H1 (cell line): ENCODE measurements around the gene TBC1D3B. TPM values are rescaled to one million over a fixed set of nuclear protein-coding genes. Genes with fewer than 3 reads are reported as not detected.
"Not testable (repeated sequence)": the region's sequence is repeated elsewhere in the genome, so short reads cannot be mapped to it uniquely, and the experiment has no call there.

ENCODE experiments used
- CTCF ChIA-PET: fragments of 300-600 bp; sonication (Branson Sonifier 250); formaldehyde crosslinking; loops from one replicate; lab custom pipeline; 2021; ENCODE audit not compliant: partially characterized antibody; lab: Charles Lee
- POLR2A ChIA-PET: fragments of 300-600 bp; sonication (Branson Sonifier 250); formaldehyde crosslinking; loops from one replicate; lab custom pipeline; 2021; ENCODE audit warnings: inconsistent platforms; ENCODE audit not compliant: partially characterized antibody; lab: Charles Lee
- DNase-seq, 2 experiments: peaks; one replicate each; pipeline versions ENCODE4 v3.0.0 to v3.0.0-alpha.2; 2010 to 2022; ENCODE audit warnings: low spot score in 2 of 2, low read depth in 1 of 2, mixed read lengths in 1 of 2
- FAIRE-seq: peaks from 2 replicates; lab custom pipeline; 2011; peaks lifted over from hg19 to GRCh38; lab: Jason Lieb, UNC
- H2AFZ ChIP-seq: 2 replicates; pipeline ENCODE4 v1.8.1; 2012; ENCODE audit warnings: low read length, inconsistent platforms
- H2AK5ac ChIP-seq: 2 replicates; pipeline ENCODE4 v1.6.1; 2013; ENCODE audit warnings: low read depth, low read length
- H2BK120ac ChIP-seq: replicated peaks from 2 replicates; pipeline ENCODE3; 2013; ENCODE audit warnings: low read depth, low read length, inconsistent platforms
- H2BK12ac ChIP-seq: 2 replicates; pipeline ENCODE4 v1.6.1; 2013; ENCODE audit warnings: low read depth, low read length
- H2BK15ac ChIP-seq: 2 replicates; pipeline ENCODE4 v1.6.1; 2013; ENCODE audit warnings: low read length
- H2BK20ac ChIP-seq: 2 replicates; pipeline ENCODE4 v1.6.1; 2013; ENCODE audit warnings: low read length
- H2BK5ac ChIP-seq: 2 replicates; pipeline ENCODE4 v1.6.1; 2013; ENCODE audit warnings: low read depth, low read length
- H3K14ac ChIP-seq: 2 replicates; pipeline ENCODE4 v1.6.1; 2013; ENCODE audit warnings: inconsistent platforms; ENCODE audit not compliant: insufficient read length
- H3K18ac ChIP-seq: 2 replicates; pipeline ENCODE4 v1.6.1; 2013; ENCODE audit warnings: low read length; ENCODE audit errors: extremely low read depth
- H3K23ac ChIP-seq: 2 replicates; pipeline ENCODE4 v1.6.1; 2013; ENCODE audit warnings: inconsistent platforms; ENCODE audit not compliant: insufficient read length
- H3K23me2 ChIP-seq: 2 replicates; pipeline ENCODE4 v1.6.1; 2013; ENCODE audit warnings: low read depth, low read length
- H3K27ac ChIP-seq: 2 replicates; pipeline ENCODE4 v1.6.1; 2011; ENCODE audit warnings: low read depth, low read length, inconsistent platforms
- H3K27me3 ChIP-seq, 4 experiments: replicated peaks in 1 of 4; 1 replicate in 1 of 4; 2 replicates in 3 of 4; pipeline versions ENCODE4 v1.6.1 to v1.8.1; 2011 to 2013; ENCODE audit warnings: low read length in 3 of 4, mild to moderate bottlenecking in 3 of 4, inconsistent platforms in 2 of 4, mixed read lengths in 2 of 4, moderate library complexity in 1 of 4; ENCODE audit not compliant: control insufficient read depth in 3 of 4, insufficient read depth in 3 of 4; ENCODE audit errors: extremely low read depth in 1 of 4
- H3K36me3 ChIP-seq, 4 experiments: 2 replicates each; pipeline versions ENCODE4 v1.6.1 to v1.8.1; 2011 to 2013; ENCODE audit warnings: mild to moderate bottlenecking in 4 of 4, low read length in 3 of 4, moderate library complexity in 2 of 4, control low read depth in 1 of 4, inconsistent platforms in 1 of 4; ENCODE audit not compliant: insufficient read depth in 4 of 4, control insufficient read depth in 2 of 4
- H3K4ac ChIP-seq: replicated peaks from 2 replicates; pipeline ENCODE3; 2013; ENCODE audit warnings: low read length, low read depth, mixed read lengths, inconsistent platforms; ENCODE audit not compliant: insufficient read length
- H3K4me1 ChIP-seq, 4 experiments: replicated peaks in 1 of 4; 1 replicate in 1 of 4; 2 replicates in 3 of 4; pipeline versions ENCODE4 v1.6.1 to v1.8.1; 2011 to 2013; ENCODE audit warnings: low read length in 3 of 4, inconsistent platforms in 2 of 4, mixed read lengths in 1 of 4; ENCODE audit not compliant: insufficient read depth in 4 of 4, control insufficient read depth in 3 of 4
- H3K4me2 ChIP-seq, 2 experiments: 2 replicates each; pipeline versions ENCODE4 v1.6.1 to v1.8.1; 2011 to 2013; ENCODE audit warnings: low read depth in 2 of 2, low read length in 2 of 2, control low read depth in 1 of 2, inconsistent platforms in 1 of 2, mild to moderate bottlenecking in 1 of 2; ENCODE audit not compliant: insufficient read depth in 1 of 2
- H3K4me3 ChIP-seq, 4 experiments: fragments of 200-600, 300-600 bp in 1 of 4; sonication (generic), shearing (Covaris generic), sonication (Bioruptor Twin) in 1 of 4; 2 replicates each; pipeline versions ENCODE4 v1.5.1 to v1.8.1; 2011 to 2016; ENCODE audit warnings: low read length in 4 of 4, low read depth in 3 of 4, control low read depth in 2 of 4, inconsistent platforms in 2 of 4, mild to moderate bottlenecking in 2 of 4, mixed read lengths in 1 of 4, moderate library complexity in 1 of 4; ENCODE audit not compliant: insufficient read depth in 2 of 4; ENCODE audit errors: extremely low read depth in 1 of 4
- H3K56ac ChIP-seq: replicated peaks from 2 replicates; pipeline ENCODE3; 2013; ENCODE audit warnings: low read depth, mild to moderate bottlenecking, mixed read lengths, low read length, inconsistent platforms; ENCODE audit not compliant: insufficient read length
- H3K79me1 ChIP-seq: 2 replicates; pipeline ENCODE4 v1.6.1; 2013; ENCODE audit warnings: low read depth, low read length, control low read depth
- H3K79me2 ChIP-seq, 2 experiments: 2 replicates each; pipeline versions ENCODE4 v1.6.1 to v1.8.1; 2012 to 2013; ENCODE audit warnings: low read length in 2 of 2, mild to moderate bottlenecking in 2 of 2, inconsistent platforms in 1 of 2; ENCODE audit not compliant: insufficient read depth in 2 of 2, control insufficient read depth in 1 of 2
- H3K9ac ChIP-seq, 4 experiments: replicated peaks in 1 of 4; 1 replicate in 1 of 4; 2 replicates in 3 of 4; pipeline versions ENCODE4 v1.6.1 to v1.8.1; 2011 to 2013; ENCODE audit warnings: low read depth in 3 of 4, low read length in 3 of 4, control low read depth in 2 of 4, mild to moderate bottlenecking in 2 of 4, moderate library complexity in 2 of 4, inconsistent platforms in 1 of 4; ENCODE audit errors: extremely low read depth in 1 of 4
- H3K9me3 ChIP-seq, 2 experiments: 2 replicates each; pipeline versions ENCODE4 v1.6.1 to v1.8.1; 2012 to 2013; ENCODE audit warnings: mild to moderate bottlenecking in 2 of 2, moderate library complexity in 2 of 2, control low read depth in 1 of 2, inconsistent platforms in 1 of 2, low read depth in 1 of 2, low read length in 1 of 2, mixed read lengths in 1 of 2; ENCODE audit not compliant: insufficient read depth in 2 of 2
- H4K20me1 ChIP-seq, 2 experiments: replicated peaks in 1 of 2; 2 replicates each; pipeline versions ENCODE3 to v1.8.1; 2011 to 2013; ENCODE audit warnings: inconsistent platforms in 2 of 2, low read length in 2 of 2, mild to moderate bottlenecking in 1 of 2; ENCODE audit not compliant: insufficient read depth in 2 of 2, control insufficient read depth in 1 of 2
- H4K5ac ChIP-seq: 2 replicates; pipeline ENCODE4 v1.6.1; 2013; ENCODE audit warnings: low read length, low read depth, mixed read lengths, inconsistent platforms; ENCODE audit not compliant: insufficient read length
- H4K8ac ChIP-seq: 2 replicates; pipeline ENCODE4 v1.8.0; 2013; ENCODE audit warnings: mild to moderate bottlenecking, moderate library complexity, low read length, inconsistent platforms; ENCODE audit not compliant: insufficient read depth; ENCODE audit errors: extremely low read depth
- H4K91ac ChIP-seq: replicated peaks from 2 replicates; pipeline ENCODE3; 2013; ENCODE audit warnings: low read length, mixed read lengths, inconsistent platforms; ENCODE audit not compliant: insufficient read length
- whole genome bisulfite sequencing, 2 experiments: shearing (Covaris generic) in 1 of 2; methylation state at CpG; one replicate each; pipeline versions ENCODE4 v1.1.6 to v1.1.7; 2013 to 2015; ENCODE audit warnings: low lambda C conversion rate in 2 of 2, mixed read lengths in 2 of 2, inconsistent platforms in 1 of 2, low coverage in 1 of 2, missing lambda C conversion rate in 1 of 2; ENCODE audit not compliant: insufficient replicate concordance in 2 of 2, insufficient coverage in 1 of 2, insufficient read length in 1 of 2; ENCODE audit errors: extremely low coverage in 1 of 2, missing lambda C conversion rate in 1 of 2; 5-methylcytosine and 5-hydroxymethylcytosine counted together
- polyA plus RNA-seq, 7 experiments: library from polyadenylated mRNA; depleted of rRNA in 3 of 7; stranded (reverse) in 5 of 7; unstranded in 2 of 7; fragments of >200 nt in 5 of 7; fragments of 200-250 nt in 2 of 7; gene quantifications; 1 replicate in 5 of 7; 2 replicates in 1 of 7; 4 replicates in 1 of 7; pipeline versions ENCODE4 v1.2.1 to v1.2.3, GENCODE V29; 2011 to 2013; ENCODE audit warnings: missing spikeins in 2 of 7, mixed read lengths in 2 of 7
- total RNA-seq: library from RNA; stranded (reverse); fragmentation: NEBNext Ultra II Directional; extraction: Animal tissue kit (Norgen Biotek cat#: 25700); gene quantifications from 2 replicates; pipeline ENCODE4 v1.2.1, GENCODE V29; 2021

The TBC1D3B gene
- total and polyA plus RNA-seq, 2 of the 8 experiments (the other 6 are each of a cell fraction or from before 2014, with no cell fraction given) = 0.54 to 6.2 TPM

GRCh38 chr17:36207383-36207782, 30.9 kb upstream of the TBC1D3B start:
- FAIRE-seq, H2BK5ac ChIP-seq, H3K4me2 ChIP-seq, CTCF ChIA-PET, H4K8ac ChIP-seq, H3K9ac ChIP-seq, H2AK5ac ChIP-seq, H2BK120ac ChIP-seq, H3K79me2 ChIP-seq, H3K14ac ChIP-seq, H3K56ac ChIP-seq, H3K4me3 ChIP-seq, H2AFZ ChIP-seq, H3K27me3 ChIP-seq, H4K20me1 ChIP-seq, H2BK12ac ChIP-seq, H3K9me3 ChIP-seq, H3K4ac ChIP-seq, H4K91ac ChIP-seq, H3K4me1 ChIP-seq, H3K23ac ChIP-seq, H4K5ac ChIP-seq, H3K18ac ChIP-seq, H3K79me1 ChIP-seq, H3K23me2 ChIP-seq, H3K36me3 ChIP-seq, H2BK15ac ChIP-seq, POLR2A ChIA-PET, DNase-seq, H2BK20ac ChIP-seq, H3K27ac ChIP-seq: not testable (repeated sequence)
- 62% methylated on average over 5 of the region's 6 CpGs; no CpG with 5 or more reads in 1 of the 2 experiments for WGBS, 2 experiments

DNA sequence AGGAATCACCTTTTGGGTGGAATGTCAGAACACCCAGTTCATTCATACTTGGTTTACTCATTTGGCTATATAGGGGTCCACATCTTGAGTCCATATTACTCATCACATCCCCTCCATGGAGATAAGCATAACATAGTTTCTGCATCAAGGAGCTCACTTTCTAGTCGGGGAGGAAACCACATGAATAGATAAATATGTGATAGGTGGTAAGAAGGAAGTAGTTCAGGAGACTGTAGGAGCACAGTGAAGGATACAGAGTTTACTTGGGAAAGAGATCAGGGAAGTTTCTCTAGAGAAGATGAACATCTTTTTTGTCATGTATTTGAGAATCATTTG, 30.0 kb upstream of the TBC1D3B start:
- H2BK120ac ChIP-seq, H3K36me3 ChIP-seq, H3K4me1 ChIP-seq, H3K79me2 ChIP-seq, FAIRE-seq, H3K27ac ChIP-seq, H2AK5ac ChIP-seq, H3K9me3 ChIP-seq, H3K4me3 ChIP-seq, H4K91ac ChIP-seq, H4K8ac ChIP-seq, H3K23ac ChIP-seq, H4K5ac ChIP-seq, H3K27me3 ChIP-seq, H4K20me1 ChIP-seq, H3K14ac ChIP-seq, H2BK15ac ChIP-seq, H3K9ac ChIP-seq, POLR2A ChIA-PET, H3K4me2 ChIP-seq, H3K79me1 ChIP-seq, H3K4ac ChIP-seq, H2BK5ac ChIP-seq, H2BK12ac ChIP-seq, H3K18ac ChIP-seq, CTCF ChIA-PET, H2BK20ac ChIP-seq, H2AFZ ChIP-seq, H3K23me2 ChIP-seq, H3K56ac ChIP-seq, DNase-seq: not testable (repeated sequence)
- 88% methylated on average over 1 of the region's 1 CpG; no CpG with 5 or more reads in 1 of the 2 experiments for WGBS, 2 experiments
